Frontal cortex (tissue), 4 donors: ENCODE measurements around the gene VGLL4. TPM values are rescaled to one million over a fixed set of nuclear protein-coding genes. Genes with fewer than 3 reads are reported as not detected.

ENCODE experiments used
- DNase-seq, 2 donors: peaks; one replicate each; pipeline ENCODE4 v3.0.0; 2012; ENCODE audit warnings: low spot score in 2 of 2
- FAIRE-seq: peaks from 2 replicates; lab custom pipeline; 2012; peaks lifted over from hg19 to GRCh38; lab: Jason Lieb, UNC
- total RNA-seq: library from RNA; depleted of rRNA; stranded (reverse); fragments of >200 nt; gene quantifications from one replicate; pipeline ENCODE4 v1.2.3, GENCODE V29; 2014
- donor health status: control.
- donor health status: control.
- donor health status: control.

VGLL4 gene
- total RNA-seq, 1 donor from 2014 or later = 83.2 TPM

DNA sequence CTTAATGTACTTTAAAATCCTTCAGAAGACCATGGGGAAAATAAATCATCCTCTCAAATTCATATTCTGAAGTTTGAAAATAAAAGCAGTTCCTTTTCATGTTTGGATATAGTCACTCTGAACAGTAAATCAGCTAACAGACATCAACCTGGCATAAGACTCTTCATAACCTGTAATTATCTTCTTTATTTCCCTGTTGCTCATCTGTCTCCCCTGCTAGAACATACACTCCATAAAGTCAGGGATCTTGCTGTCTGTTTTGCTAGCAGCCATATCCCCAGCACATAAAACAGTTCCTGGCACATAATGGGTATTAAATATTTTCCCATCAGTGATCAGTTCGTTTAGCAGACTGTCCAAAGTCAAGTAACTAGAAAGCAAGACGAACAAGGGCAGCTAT is 11.2 kb downstream of the VGLL4 start:
- no peak for DNase-seq
- FAIRE-seq = no peak

- FAIRE-seq = no peak
- DNase-seq = no peak
Observed at GRCh38 chr3:11631820-11632219, 11.9 kb downstream of the VGLL4 start.

DNA sequence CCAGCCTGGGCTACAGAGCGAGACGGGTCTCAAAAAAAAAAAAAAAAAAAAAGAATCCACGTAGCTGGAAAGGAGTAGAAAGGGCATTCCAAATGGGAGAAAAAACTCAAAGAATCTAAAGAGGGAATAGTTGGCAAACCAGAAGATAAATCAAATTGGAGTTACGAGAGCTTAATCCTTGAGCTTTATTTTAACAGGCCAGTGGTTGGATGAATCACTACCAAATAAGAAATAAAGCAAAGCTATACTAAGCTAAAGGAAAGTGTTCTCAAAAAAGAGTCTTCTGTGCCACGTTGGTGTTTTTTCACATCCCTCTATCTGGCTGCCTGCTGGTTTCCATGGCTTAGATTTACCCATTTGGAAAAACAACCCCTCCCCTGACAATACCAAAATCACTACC is 14.0 kb downstream of the VGLL4 start:
- DNase-seq = no peak
- no peak for FAIRE-seq

- FAIRE-seq (no peak), DNase-seq (no peak)
Observed at GRCh38 chr3:11627612-11628011, 16.1 kb downstream of the VGLL4 start.

GRCh38 chr3:11626084-11626463 is 17.6 kb downstream of the VGLL4 start:
- DNase-seq (no peak), FAIRE-seq (no peak)

DNA sequence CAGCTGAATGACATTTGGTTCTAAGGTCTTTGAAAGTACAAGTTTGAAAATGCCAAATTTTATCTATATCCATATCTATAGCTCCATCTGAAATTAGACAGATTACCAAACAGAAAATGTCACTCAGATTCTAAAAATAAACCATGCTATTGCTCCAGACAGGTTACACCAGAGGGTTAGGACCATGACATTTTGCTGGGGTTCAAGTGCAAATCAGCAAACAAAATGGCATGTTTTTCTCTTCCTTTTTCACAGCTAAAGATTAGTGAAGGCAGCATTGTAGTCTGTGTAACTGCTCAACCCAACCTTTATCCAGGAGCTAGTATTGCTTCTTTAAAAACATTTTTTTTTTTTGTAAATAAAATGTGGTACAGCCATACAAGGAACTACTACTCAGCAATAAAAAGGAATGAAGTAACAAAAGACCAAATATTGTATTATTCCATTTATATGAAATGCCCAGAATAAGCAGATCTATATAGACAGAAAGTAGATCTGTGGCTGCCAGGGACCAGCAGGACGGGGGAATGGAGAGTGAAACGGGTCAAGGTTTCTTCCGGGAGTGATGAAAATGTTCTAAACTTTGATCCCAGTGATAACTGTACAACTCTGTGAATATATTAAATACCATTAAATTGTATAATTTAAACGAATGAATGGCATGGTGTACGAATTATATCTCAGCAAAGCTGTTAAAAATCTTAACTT is 18.2 kb downstream of the VGLL4 start:
- FAIRE-seq (no peak), DNase-seq (no peak)

- DNase-seq = no peak
- no peak for FAIRE-seq
Observed at GRCh38 chr3:11624704-11625375, 18.9 kb downstream of the VGLL4 start.

GRCh38 chr3:11624161-11624560 is 19.6 kb downstream of the VGLL4 start:
- FAIRE-seq = no peak

GRCh38 chr3:11622586-11623550 is 20.8 kb downstream of the VGLL4 start:
- no peak for DNase-seq
- no peak for FAIRE-seq

More at GRCh38 chr3:11624161-11624560, 19.6 kb downstream of the VGLL4 start:
- no peak for DNase-seq

DNA sequence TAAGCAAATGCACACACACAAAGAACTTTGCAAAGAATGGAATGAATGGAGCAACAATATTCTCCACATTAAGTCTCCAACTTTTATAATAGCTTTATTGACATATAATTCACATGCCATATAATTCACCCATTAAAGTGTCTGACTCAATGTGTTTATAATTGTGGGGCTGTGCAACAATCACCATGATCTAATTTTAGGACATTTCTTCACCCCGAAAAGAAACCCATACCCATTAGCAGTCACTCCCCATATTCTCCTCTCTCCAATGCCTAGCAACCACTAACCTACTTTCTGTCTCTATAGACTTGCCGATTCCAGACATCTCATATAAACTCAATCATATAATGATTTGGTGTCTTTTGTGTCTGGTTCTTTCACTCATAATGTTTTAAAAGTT is 22.6 kb downstream of the VGLL4 start:
- FAIRE-seq (no peak), DNase-seq (no peak)

DNA sequence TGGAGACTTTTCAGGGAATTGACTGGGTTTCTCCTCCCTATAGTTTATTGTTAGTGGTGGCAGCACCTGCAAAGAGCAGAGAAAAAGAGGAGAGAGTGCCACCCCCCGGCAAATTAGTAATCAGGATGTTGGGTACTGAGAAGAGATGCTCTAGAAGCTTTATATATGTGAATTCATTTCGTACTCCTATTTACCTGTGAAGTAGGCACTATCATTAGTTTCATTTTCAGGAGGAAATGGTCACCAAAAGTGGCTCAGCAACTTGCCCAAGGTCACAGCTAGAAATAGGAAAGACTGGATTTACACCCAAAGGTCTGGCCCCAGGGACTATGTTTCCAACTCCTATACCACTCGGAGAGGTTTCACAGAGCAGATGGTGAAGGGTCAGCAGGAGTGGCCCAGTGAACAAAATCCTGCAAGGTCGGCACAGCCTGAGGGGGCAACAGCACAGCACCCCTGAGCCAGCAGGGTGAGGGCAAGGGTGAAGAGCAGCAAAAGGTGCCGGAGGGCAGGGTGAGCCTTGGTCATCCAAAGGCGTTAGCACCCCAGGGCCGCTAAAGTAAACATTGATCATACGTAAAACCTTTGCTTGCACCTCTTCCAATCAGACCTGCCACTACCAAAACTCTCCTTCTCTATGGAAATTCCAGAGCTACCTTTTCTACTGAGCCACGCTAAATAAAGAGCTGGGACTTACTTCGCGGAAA is 23.6 kb downstream of the VGLL4 start:
- no peak for FAIRE-seq
- DNase-seq = no peak

GRCh38 chr3:11619461-11619860 is 24.3 kb downstream of the VGLL4 start:
- DNase-seq (no peak), FAIRE-seq (no peak)

DNA sequence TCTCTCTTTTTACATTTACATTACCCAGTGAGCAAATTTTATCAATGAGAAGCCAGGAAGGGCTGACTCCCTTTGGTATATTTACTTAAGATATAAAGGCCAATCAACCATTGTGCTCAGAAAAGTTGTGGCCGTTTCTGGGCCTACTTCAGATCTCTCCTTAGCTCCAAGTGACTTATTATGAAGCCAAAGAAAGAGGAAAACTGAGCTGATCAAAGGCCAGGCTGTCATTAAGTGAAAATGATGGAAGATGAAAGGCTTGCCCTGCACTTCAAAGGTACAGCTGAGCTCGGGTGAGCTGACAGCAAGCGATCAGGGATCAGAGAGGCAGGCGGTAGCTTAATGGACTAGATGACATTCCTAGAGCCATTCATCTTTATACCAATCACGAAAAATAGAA is 24.8 kb downstream of the VGLL4 start:
- DNase-seq (no peak), FAIRE-seq (no peak)

- DNase-seq (no peak), FAIRE-seq (no peak)
Observed at GRCh38 chr3:11616551-11616950, 27.2 kb downstream of the VGLL4 start.

DNA sequence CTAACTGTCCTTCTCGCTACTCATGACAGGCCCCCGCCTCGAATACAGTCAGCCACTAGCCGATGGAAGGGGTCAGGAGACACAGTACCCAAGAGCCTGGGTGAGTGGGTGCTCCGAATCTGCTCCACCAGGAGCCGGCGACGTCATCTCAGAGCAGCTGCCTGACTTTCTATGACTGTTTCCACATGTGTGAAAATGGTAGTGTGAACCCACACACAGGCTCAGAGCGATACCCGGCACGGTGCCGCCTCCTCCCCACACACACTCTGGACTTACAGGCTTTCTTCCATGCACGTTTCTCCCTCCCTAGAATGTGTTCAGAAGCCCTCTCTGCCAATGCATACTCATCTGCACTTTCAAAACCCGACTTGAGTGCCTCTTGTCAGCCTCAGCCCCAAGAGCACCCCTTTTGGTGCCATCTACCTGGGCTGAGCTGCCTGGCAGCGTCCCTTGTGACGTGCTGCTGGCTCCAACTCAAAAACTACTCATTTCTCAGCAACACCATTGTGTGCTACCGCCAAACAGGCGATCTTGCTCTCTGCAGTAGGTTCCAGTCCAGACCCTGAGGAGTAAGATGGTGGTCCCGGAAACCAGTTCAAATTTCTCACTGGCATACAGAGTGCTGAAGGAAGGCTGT is 29.7 kb downstream of the VGLL4 start:
- FAIRE-seq (no peak), DNase-seq (no peak)

DNA sequence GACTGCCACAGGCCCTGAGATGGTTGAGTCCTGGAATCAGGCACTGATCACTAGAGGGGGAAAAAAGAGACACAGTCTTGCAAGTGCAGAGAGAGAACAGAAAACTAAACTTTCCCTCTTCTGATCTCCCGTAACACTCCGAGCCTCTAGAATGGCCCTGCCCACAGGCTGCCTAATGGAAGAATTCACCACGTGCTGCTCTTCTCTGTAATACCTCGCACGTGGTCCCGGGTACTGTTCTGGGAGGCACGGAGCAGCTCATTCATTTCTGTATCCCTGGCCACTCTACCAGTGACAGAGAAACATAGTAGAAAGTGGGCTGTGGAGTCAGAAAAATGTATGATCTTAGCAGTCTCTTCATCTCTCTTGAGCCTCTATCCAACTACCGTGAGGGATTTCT is 30.4 kb downstream of the VGLL4 start:
- FAIRE-seq (no peak), DNase-seq (no peak)

DNA sequence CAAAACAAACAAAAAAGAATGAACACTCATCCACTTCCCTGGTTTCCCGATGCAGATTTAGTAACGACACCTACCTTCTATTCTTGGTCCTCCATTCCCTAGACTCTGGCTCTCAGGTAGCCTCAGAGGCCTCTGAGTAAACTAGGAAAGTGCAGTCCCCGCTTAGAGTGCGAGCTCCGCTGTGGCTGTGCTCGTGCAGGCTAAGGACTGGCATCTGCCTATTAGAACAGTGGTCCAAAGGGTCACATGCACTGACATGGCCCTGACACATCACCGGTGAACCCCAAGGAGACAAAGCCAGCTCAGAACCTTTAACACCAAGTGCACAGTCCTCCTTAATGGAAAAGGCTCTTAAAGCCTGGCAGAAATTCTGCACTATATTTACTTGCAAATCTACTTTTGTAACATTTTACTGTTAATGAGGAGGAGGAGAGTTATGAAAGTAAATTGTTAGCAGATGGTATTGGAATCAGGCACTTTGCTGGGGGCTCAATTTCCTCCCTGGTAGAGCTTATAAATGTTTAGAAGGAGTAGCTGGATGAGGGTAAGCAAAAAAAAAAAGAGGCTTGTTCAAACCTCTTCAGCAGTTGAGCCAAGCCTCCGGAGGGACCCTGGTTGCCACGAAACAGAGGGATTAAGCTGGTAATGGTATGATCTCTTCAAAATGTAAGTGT is 31.1 kb downstream of the VGLL4 start:
- no peak for FAIRE-seq

DNA sequence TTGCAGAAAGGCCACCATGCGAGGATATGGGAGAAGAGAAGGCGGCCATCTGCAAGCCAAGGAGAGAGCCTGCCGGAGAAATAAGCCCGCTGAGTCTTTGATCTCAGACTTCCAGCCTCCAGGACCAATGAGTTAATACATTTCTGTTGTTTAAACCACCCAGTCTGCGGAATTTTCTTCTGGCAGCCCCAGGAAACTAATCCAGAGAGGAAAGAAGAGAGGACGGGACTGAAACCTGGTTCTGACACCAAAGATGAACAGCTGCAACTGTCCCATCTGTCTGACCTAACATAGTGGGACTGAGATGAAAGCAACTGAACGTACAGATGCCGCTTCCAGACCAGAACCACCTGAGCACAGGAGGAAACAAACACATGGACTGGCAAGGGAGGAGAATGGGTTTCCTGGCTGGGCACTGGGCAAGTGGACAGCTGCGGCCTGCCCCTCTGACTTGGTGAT is 32.3 kb downstream of the VGLL4 start:
- FAIRE-seq (no peak), DNase-seq (no peak)

More for the DNA sequence above, 31.1 kb downstream of the VGLL4 start:
- no peak for DNase-seq

GRCh38 chr3:11610700-11611275 is 32.9 kb downstream of the VGLL4 start:
- no peak for DNase-seq
- FAIRE-seq = no peak
